Neural cell (in vitro differentiated cells): ENCODE data around the gene DCC.

Experiments used
- EP300 ChIP-seq: fragments of 450-650 bp; conservative IDR thresholded peaks from 2 replicates; pipeline ENCODE4 v1.6.1; 2014; ENCODE audit warnings: antibody characterized with exemption, mild to moderate bottlenecking, moderate library complexity; ENCODE audit not compliant: poor library complexity, severe bottlenecking
- EZH2 ChIP-seq: fragments of 200-600, 300-800 bp; shearing (Covaris generic), sonication (generic); IDR thresholded peaks from 2 replicates; pipeline ENCODE4 v1.6.1; 2014; ENCODE audit warnings: antibody characterized with exemption, low read length, borderline replicate concordance, mild to moderate bottlenecking; ENCODE audit not compliant: insufficient read depth, poor library complexity, severe bottlenecking
- MXI1 ChIP-seq: fragments of 450-650 bp; conservative IDR thresholded peaks from 2 replicates; pipeline ENCODE4 v1.6.1; 2014; ENCODE audit warnings: antibody characterized with exemption, mild to moderate bottlenecking; ENCODE audit not compliant: poor library complexity, severe bottlenecking
- POLR2AphosphoS5 ChIP-seq: IDR thresholded peaks from 2 replicates; pipeline ENCODE4 v1.6.1; 2012
- RAD21 ChIP-seq: fragments of 450-650 bp; conservative IDR thresholded peaks from 2 replicates; pipeline ENCODE4 v1.6.1; 2014; ENCODE audit warnings: antibody characterized with exemption, mild to moderate bottlenecking, moderate library complexity
- SMC3 ChIP-seq: fragments of 450-650 bp; conservative IDR thresholded peaks from 2 replicates; pipeline ENCODE4 v1.6.1; 2014; ENCODE audit warnings: antibody characterized with exemption, mild to moderate bottlenecking, moderate library complexity; ENCODE audit not compliant: poor library complexity
- TAF1 ChIP-seq: IDR thresholded peaks from 2 replicates; pipeline ENCODE4 v1.6.1; 2012; ENCODE audit warnings: low read depth
- TF ChIP-seq, protein P1 (sequence below): fragments of 450-650 bp; IDR thresholded peaks from 2 replicates; pipeline ENCODE4 v1.5.1; 2014; ENCODE audit warnings: antibody characterized with exemption, mild to moderate bottlenecking, moderate library complexity; ENCODE audit not compliant: poor library complexity, severe bottlenecking
- TF ChIP-seq, protein P2 (sequence below): IDR thresholded peaks from 2 replicates; pipeline ENCODE4 v1.6.1; 2012; ENCODE audit warnings: borderline replicate concordance

DNA sequence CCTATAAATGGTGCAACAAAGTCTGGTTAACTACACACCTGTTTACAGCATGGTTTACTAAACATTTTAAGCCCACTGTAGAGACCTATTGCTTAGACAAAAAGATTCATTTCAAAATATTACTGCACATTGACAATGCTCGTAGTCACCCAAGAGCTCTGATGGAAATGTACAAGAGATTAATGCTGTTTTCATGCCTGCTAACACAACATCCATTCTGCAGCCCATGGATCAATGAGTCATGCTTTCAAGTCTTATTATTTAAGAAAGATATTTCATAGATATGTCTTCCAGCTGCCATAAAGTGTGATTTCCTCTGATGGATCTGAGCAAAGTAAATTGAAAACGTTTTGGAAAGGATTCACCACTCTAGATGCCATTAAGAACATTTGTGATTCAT is 1103.3 kb downstream of the DCC start:
- TF ChIP-seq EZH2 (no peak), MXI1 (no peak), EP300 (no peak), POLR2AphosphoS5 (no peak), RAD21 (no peak), TAF1 (no peak), SMC3 (no peak)
- TF ChIP-seq, protein P1, sequence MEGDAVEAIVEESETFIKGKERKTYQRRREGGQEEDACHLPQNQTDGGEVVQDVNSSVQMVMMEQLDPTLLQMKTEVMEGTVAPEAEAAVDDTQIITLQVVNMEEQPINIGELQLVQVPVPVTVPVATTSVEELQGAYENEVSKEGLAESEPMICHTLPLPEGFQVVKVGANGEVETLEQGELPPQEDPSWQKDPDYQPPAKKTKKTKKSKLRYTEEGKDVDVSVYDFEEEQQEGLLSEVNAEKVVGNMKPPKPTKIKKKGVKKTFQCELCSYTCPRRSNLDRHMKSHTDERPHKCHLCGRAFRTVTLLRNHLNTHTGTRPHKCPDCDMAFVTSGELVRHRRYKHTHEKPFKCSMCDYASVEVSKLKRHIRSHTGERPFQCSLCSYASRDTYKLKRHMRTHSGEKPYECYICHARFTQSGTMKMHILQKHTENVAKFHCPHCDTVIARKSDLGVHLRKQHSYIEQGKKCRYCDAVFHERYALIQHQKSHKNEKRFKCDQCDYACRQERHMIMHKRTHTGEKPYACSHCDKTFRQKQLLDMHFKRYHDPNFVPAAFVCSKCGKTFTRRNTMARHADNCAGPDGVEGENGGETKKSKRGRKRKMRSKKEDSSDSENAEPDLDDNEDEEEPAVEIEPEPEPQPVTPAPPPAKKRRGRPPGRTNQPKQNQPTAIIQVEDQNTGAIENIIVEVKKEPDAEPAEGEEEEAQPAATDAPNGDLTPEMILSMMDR, result no peak
- TF ChIP-seq, protein P2, sequence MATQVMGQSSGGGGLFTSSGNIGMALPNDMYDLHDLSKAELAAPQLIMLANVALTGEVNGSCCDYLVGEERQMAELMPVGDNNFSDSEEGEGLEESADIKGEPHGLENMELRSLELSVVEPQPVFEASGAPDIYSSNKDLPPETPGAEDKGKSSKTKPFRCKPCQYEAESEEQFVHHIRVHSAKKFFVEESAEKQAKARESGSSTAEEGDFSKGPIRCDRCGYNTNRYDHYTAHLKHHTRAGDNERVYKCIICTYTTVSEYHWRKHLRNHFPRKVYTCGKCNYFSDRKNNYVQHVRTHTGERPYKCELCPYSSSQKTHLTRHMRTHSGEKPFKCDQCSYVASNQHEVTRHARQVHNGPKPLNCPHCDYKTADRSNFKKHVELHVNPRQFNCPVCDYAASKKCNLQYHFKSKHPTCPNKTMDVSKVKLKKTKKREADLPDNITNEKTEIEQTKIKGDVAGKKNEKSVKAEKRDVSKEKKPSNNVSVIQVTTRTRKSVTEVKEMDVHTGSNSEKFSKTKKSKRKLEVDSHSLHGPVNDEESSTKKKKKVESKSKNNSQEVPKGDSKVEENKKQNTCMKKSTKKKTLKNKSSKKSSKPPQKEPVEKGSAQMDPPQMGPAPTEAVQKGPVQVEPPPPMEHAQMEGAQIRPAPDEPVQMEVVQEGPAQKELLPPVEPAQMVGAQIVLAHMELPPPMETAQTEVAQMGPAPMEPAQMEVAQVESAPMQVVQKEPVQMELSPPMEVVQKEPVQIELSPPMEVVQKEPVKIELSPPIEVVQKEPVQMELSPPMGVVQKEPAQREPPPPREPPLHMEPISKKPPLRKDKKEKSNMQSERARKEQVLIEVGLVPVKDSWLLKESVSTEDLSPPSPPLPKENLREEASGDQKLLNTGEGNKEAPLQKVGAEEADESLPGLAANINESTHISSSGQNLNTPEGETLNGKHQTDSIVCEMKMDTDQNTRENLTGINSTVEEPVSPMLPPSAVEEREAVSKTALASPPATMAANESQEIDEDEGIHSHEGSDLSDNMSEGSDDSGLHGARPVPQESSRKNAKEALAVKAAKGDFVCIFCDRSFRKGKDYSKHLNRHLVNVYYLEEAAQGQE, result no peak
